SK-N-SH (cell line): ENCODE measurements around the gene C4orf54. TPM values are rescaled to one million over a fixed set of nuclear protein-coding genes. Genes with fewer than 3 reads are reported as not detected.

Source experiments
- CTCF ChIA-PET: fragments of 300-600, 350-600 bp; formaldehyde crosslinking; extraction: SDS; loops from one replicate; lab custom pipeline; 2021; lab: Yijun Ruan, JAX
- POLR2A ChIA-PET: fragments of 350-600 bp; sonication (Branson Sonifier 250); formaldehyde crosslinking; extraction: SDS; loops from one replicate; lab custom pipeline; 2020; ENCODE audit warnings: antibody characterized with exemption, inconsistent platforms; lab: Yijun Ruan, JAX
- DNase-seq: peaks from one replicate; pipeline ENCODE4 v3.0.0; 2012
- H2AFZ ChIP-seq: fragments of 200-600 bp; sonication (generic); 2 replicates; pipeline ENCODE4 v1.8.1; 2016; ENCODE audit warnings: antibody characterized with exemption, mild to moderate bottlenecking, low read depth
- H3F3A ChIP-seq: fragments of 200-600 bp; sonication (generic); replicated peaks from 2 replicates; pipeline ENCODE3; 2016; ENCODE audit warnings: antibody characterized with exemption, mild to moderate bottlenecking; ENCODE audit not compliant: insufficient read depth
- H3K27ac ChIP-seq, 2 experiments: fragments of 200-500 bp in 1 of 2; fragments of 200-600 bp in 1 of 2; sonication (Bioruptor generic) in 1 of 2; sonication (generic), shearing (Covaris generic) in 1 of 2; 2 replicates each; pipeline versions ENCODE4 v1.5.1 to v1.6.1; 2014 to 2016; ENCODE audit warnings: low read depth in 2 of 2, inconsistent platforms in 1 of 2, low read length in 1 of 2, mild to moderate bottlenecking in 1 of 2, mixed read lengths in 1 of 2
- H3K27me3 ChIP-seq: fragments of 200-600 bp; sonication (generic), shearing (Covaris generic); 2 replicates; pipeline ENCODE4 v1.6.1; 2016; ENCODE audit warnings: mixed run types; ENCODE audit not compliant: insufficient read depth
- H3K36me3 ChIP-seq, 2 experiments: fragments of 200-500 bp in 1 of 2; fragments of 200-600 bp in 1 of 2; sonication (Bioruptor generic) in 1 of 2; sonication (generic) in 1 of 2; replicated peaks in 1 of 2; 2 replicates each; pipeline versions ENCODE3 to v1.5.1; 2014 to 2016; ENCODE audit warnings: low read length in 1 of 2, mild to moderate bottlenecking in 1 of 2; ENCODE audit not compliant: insufficient read depth in 2 of 2, control insufficient read depth in 1 of 2
- H3K4me1 ChIP-seq, 2 experiments: fragments of 200-500 bp in 1 of 2; fragments of 200-600 bp in 1 of 2; sonication (Bioruptor generic) in 1 of 2; sonication (generic), shearing (Covaris generic) in 1 of 2; 2 replicates each; pipeline versions ENCODE4 v1.5.1 to v1.6.1; 2014 to 2016; ENCODE audit warnings: low read depth in 1 of 2, low read length in 1 of 2, mixed run types in 1 of 2; ENCODE audit not compliant: insufficient read depth in 2 of 2, control insufficient read depth in 1 of 2
- H3K4me2 ChIP-seq: fragments of 200-600 bp; sonication (generic), shearing (Covaris generic); 2 replicates; pipeline ENCODE4 v1.6.1; 2017; ENCODE audit warnings: mixed run types
- H3K4me3 ChIP-seq, 2 experiments: fragments of 200-500 bp in 1 of 2; fragments of 200-600 bp in 1 of 2; sonication (Bioruptor generic) in 1 of 2; sonication (generic), shearing (Covaris generic) in 1 of 2; 2 replicates each; pipeline versions ENCODE4 v1.5.1 to v1.8.1; 2014 to 2016; ENCODE audit warnings: low read depth in 2 of 2, inconsistent platforms in 1 of 2, low read length in 1 of 2, mild to moderate bottlenecking in 1 of 2, mixed read lengths in 1 of 2, moderate library complexity in 1 of 2
- H3K79me2 ChIP-seq: fragments of 200-600 bp; sonication (generic); 2 replicates; pipeline ENCODE4 v1.8.1; 2017; ENCODE audit warnings: mild to moderate bottlenecking; ENCODE audit not compliant: insufficient read depth
- H3K9ac ChIP-seq: fragments of 200-600 bp; sonication (generic); 2 replicates; pipeline ENCODE4 v1.6.1; 2017; ENCODE audit warnings: mixed run types
- H3K9me2 ChIP-seq: fragments of 200-600 bp; sonication (generic); 2 replicates; pipeline ENCODE4 v1.6.1; 2017; ENCODE audit warnings: mixed run types
- H3K9me3 ChIP-seq: fragments of 200-600 bp; sonication (generic); 2 replicates; pipeline ENCODE4 v1.6.1; 2017; ENCODE audit warnings: mixed run types, mild to moderate bottlenecking, moderate library complexity
- H4K20me1 ChIP-seq: fragments of 200-600 bp; sonication (generic); 2 replicates; pipeline ENCODE4 v1.6.1; 2017; ENCODE audit warnings: mild to moderate bottlenecking, mixed run types; ENCODE audit not compliant: insufficient read depth
- ELF1 ChIP-seq: IDR thresholded peaks from 2 replicates; pipeline ENCODE4 v1.4.0; 2012
- EP300 ChIP-seq, 2 experiments: IDR thresholded peaks; 2 replicates each; pipeline versions ENCODE4 v1.4.0 to v1.6.1; 2012; ENCODE audit warnings: borderline replicate concordance in 1 of 2, low read depth in 1 of 2, low read length in 1 of 2
- FOSL2 ChIP-seq: IDR thresholded peaks from 2 replicates; pipeline ENCODE4 v1.4.0; 2012; ENCODE audit warnings: low read depth, mild to moderate bottlenecking, moderate library complexity, borderline replicate concordance
- FOXJ3 ChIP-seq: sonication (generic); formaldehyde crosslinking; IDR thresholded peaks from 2 replicates; pipeline ENCODE4 v1.5.1; 2020; ENCODE audit warnings: mild to moderate bottlenecking, missing genetic modification reagents
- FOXM1 ChIP-seq: IDR thresholded peaks from 2 replicates; pipeline ENCODE4 v1.4.0; 2012; ENCODE audit warnings: low read depth, mild to moderate bottlenecking
- IRF3 ChIP-seq: fragments of 150-350 bp; IDR thresholded peaks from 2 replicates; pipeline ENCODE4 v1.6.1; 2016; ENCODE audit warnings: mild to moderate bottlenecking, low read depth, low read length
- MAX ChIP-seq: IDR thresholded peaks from 2 replicates; pipeline ENCODE4 v1.4.0; 2012; ENCODE audit warnings: low read depth
- MEF2A ChIP-seq: IDR thresholded peaks from 2 replicates; pipeline ENCODE4 v1.4.0; 2012; ENCODE audit warnings: low read depth, borderline replicate concordance
- MXI1 ChIP-seq: IDR thresholded peaks from 2 replicates; pipeline ENCODE4 v1.6.1; 2012; ENCODE audit warnings: mild to moderate bottlenecking, low read depth, low read length, improper control_type of control experiment
- PBX3 ChIP-seq: IDR thresholded peaks from 2 replicates; pipeline ENCODE4; 2012
- RCOR1 ChIP-seq: fragments of 150-350 bp; IDR thresholded peaks from 2 replicates; pipeline ENCODE4 v1.6.1; 2017; ENCODE audit warnings: antibody characterized with exemption, low read length
- RXRA ChIP-seq: IDR thresholded peaks from 2 replicates; pipeline ENCODE4 v1.4.0; 2012; ENCODE audit warnings: low read depth, mild to moderate bottlenecking, borderline replicate concordance
- SMC3 ChIP-seq: IDR thresholded peaks from 2 replicates; pipeline ENCODE4 v1.6.1; 2012; ENCODE audit warnings: low read depth, low read length, improper control_type of control experiment
- TCF12 ChIP-seq: IDR thresholded peaks from 2 replicates; pipeline ENCODE4 v1.4.0; 2012
- TEAD4 ChIP-seq: IDR thresholded peaks from 2 replicates; pipeline ENCODE4 v1.4.0; 2012; ENCODE audit warnings: mild to moderate bottlenecking, borderline replicate concordance; ENCODE audit not compliant: insufficient read depth
- YY1 ChIP-seq: IDR thresholded peaks from 2 replicates; pipeline ENCODE4 v1.4.0; 2012; ENCODE audit warnings: low read depth, mild to moderate bottlenecking
- WGBS: methylation state at CpG from one replicate; pipeline ENCODE4 v1.1.6; 2017; ENCODE audit warnings: low lambda C conversion rate; 5-methylcytosine and 5-hydroxymethylcytosine counted together
- polyA plus RNA-seq, 3 experiments: library from polyadenylated mRNA; depleted of rRNA; stranded (reverse); fragments of >200 nt; gene quantifications; 2 replicates each; pipeline ENCODE4 v1.2.3, GENCODE V29; 2012
- TF ChIP-seq, protein P1 (sequence below): IDR thresholded peaks from 2 replicates; pipeline ENCODE4 v1.4.0; 2012; ENCODE audit warnings: low read depth, borderline replicate concordance
- TF ChIP-seq, protein P2 (sequence below): fragments of 200-600 bp; sonication (generic); IDR thresholded peaks from 2 replicates; pipeline ENCODE4 v1.6.1; 2017; ENCODE audit warnings: antibody characterized with exemption, mild to moderate bottlenecking, moderate library complexity

Gene C4orf54
- polyA plus RNA-seq, 1 of the 3 experiments (the other 2 are of a cell fraction): not detected

DNA sequence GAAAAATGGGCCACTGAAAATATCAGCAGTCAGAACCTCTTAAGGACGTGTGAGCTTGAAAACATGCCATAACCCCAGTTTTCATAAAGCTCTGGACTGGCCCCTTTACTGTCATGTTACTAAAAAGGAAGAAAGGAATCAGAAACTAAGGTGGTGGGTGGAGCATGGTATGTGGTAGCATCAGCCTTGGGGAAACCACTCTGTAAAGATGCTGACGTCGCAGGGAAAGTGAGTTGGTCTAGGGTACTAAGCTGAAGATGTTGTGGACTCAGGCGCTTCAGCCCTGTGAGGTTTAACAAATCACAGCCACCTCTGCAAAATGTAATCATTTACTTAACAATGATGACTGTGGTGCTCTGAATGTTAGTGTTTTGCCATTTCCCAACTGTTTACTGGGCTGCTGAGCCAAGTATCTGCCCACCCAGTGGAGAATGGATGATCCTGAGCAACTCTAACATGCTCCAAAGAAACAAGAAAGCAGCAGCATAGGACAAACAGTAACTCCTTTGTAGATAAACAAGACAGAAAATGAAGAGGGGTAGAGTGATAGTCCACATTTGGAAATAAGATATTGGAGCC lies 33.4 kb downstream of the C4orf54 start:
- Histone ChIP-seq H3F3A (no peaks in the 10 kb centered on the region), H3K4me1 (no peaks in the 10 kb centered on the region), H3K27me3 (no peaks in the 10 kb centered on the region), H4K20me1 (no peaks in the 10 kb centered on the region), H3K79me2 (no peaks in the 10 kb centered on the region), H2AFZ (no peak overlapping the region), H3K27ac (no peak overlapping the region), H3K4me3 (no peak overlapping the region), H3K9me3 (no peaks in the 10 kb centered on the region), H3K9ac (no peak overlapping the region), H3K4me2 (no peak overlapping the region), H3K9me2 (no peaks in the 10 kb centered on the region), H3K36me3 (no peaks in the 10 kb centered on the region)
- ChIA-PET POLR2A (no interaction called here), CTCF (no interaction called here)
- DNase-seq: no peak
- TF ChIP-seq SMC3 (no peak), MAX (no peak), IRF3 (no peak), RCOR1 (no peak), RXRA (no peak), FOSL2 (no peak), ELF1 (no peak), MEF2A (no peak), EP300 (IDR thresholded peaks at IDR 0.05; ENCODE audit: borderline replicate concordance in 1 of 2, low read depth in 1 of 2, low read length in 1 of 2) (no peak), PBX3 (no peak), TEAD4 (no peak), YY1 (no peak)
- TF ChIP-seq, protein P1, sequence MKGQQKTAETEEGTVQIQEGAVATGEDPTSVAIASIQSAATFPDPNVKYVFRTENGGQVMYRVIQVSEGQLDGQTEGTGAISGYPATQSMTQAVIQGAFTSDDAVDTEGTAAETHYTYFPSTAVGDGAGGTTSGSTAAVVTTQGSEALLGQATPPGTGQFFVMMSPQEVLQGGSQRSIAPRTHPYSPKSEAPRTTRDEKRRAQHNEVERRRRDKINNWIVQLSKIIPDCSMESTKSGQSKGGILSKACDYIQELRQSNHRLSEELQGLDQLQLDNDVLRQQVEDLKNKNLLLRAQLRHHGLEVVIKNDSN: no peak
- WGBS: 65% methylated on average over 4 of the region's 4 CpGs

DNA sequence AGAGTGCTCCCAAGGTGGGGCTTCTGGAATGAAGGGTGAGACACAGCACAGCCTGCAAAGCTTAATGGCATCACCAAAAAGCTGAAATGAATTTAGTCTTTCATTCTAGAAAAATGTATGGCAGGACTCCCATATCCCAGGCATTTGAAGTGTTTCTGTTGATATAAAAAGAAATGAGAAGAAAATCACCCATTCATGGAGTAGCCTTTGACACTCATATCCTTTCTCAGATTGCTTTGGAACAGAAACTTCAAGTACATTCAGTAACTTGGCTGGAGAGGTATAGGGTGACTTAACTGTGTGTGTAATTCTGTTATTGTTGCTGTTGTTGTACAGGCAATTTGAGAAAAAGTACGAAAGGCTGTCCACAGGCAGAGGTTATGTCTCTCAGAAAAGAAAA lies 35.3 kb downstream of the C4orf54 start:
- Histone ChIP-seq H3K9me3 (no peaks in the 10 kb centered on the region), H3K4me3 (no peak overlapping the region), H3K79me2 (no peaks in the 10 kb centered on the region), H3K27ac (no peak overlapping the region), H3K9me2 (no peaks in the 10 kb centered on the region), H3K4me2 (no peak overlapping the region), H3K9ac (no peak overlapping the region)
- WGBS: 72% methylated on average over 1 of the region's 1 CpG
- CTCF ChIA-PET: no interaction called here
- no peak for DNase-seq
- POLR2A ChIA-PET: no interaction called here
- TF ChIP-seq FOXM1 (no peak), FOXJ3 (CRISPR knock-in tag) (no peak), RXRA (no peak), MXI1 (no peak), TCF12 (no peak)
- TF ChIP-seq, protein P2, sequence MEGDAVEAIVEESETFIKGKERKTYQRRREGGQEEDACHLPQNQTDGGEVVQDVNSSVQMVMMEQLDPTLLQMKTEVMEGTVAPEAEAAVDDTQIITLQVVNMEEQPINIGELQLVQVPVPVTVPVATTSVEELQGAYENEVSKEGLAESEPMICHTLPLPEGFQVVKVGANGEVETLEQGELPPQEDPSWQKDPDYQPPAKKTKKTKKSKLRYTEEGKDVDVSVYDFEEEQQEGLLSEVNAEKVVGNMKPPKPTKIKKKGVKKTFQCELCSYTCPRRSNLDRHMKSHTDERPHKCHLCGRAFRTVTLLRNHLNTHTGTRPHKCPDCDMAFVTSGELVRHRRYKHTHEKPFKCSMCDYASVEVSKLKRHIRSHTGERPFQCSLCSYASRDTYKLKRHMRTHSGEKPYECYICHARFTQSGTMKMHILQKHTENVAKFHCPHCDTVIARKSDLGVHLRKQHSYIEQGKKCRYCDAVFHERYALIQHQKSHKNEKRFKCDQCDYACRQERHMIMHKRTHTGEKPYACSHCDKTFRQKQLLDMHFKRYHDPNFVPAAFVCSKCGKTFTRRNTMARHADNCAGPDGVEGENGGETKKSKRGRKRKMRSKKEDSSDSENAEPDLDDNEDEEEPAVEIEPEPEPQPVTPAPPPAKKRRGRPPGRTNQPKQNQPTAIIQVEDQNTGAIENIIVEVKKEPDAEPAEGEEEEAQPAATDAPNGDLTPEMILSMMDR: no peak
- TF ChIP-seq, all 33 proteins: peak for 0
- H3K36me3 ChIP-seq: no peaks in the 10 kb centered on the region
- H4K20me1 ChIP-seq: no peaks in the 10 kb centered on the region
- no peaks in the 10 kb centered on the region for H3K27me3 ChIP-seq
- no peaks in the 10 kb centered on the region for H3F3A ChIP-seq
- no peaks in the 10 kb centered on the region for H3K4me1 ChIP-seq
- no peak overlapping the region for H2AFZ ChIP-seq
